HepG2 (cell line): Measurements from ENCODE around the gene IPO5. TPM values are rescaled to one million over a fixed set of nuclear protein-coding genes. Genes with fewer than 3 reads are reported as not detected.
A peak's percentile ranks its signal among the peaks of the same experiment; 100 is the strongest.

Experiments used
- CC2D1A ChIP-seq: sonication (generic); formaldehyde crosslinking; IDR thresholded peaks from 2 replicates; pipeline ENCODE4 v1.8.1; 2023; ENCODE audit warnings: mild to moderate bottlenecking, missing genetic modification reagents
- HDAC6 ChIP-seq: fragments of 200-600 bp; sonication (generic); IDR thresholded peaks from 2 replicates; pipeline ENCODE4 v1.7.0; 2017; ENCODE audit warnings: mild to moderate bottlenecking, antibody characterized with exemption, low read length, low read depth
- KDM5B ChIP-seq: sonication (generic); formaldehyde crosslinking; IDR thresholded peaks from 2 replicates; pipeline ENCODE4 v1.4.0; 2020; ENCODE audit warnings: missing genetic modification reagents, mild to moderate bottlenecking, borderline replicate concordance
- MEIS1 ChIP-seq: sonication (generic); formaldehyde crosslinking; IDR thresholded peaks from 2 replicates; pipeline ENCODE4 v1.9.0; 2021; ENCODE audit warnings: mild to moderate bottlenecking, missing genetic modification reagents, moderate library complexity, borderline replicate concordance
- ZNF121 ChIP-seq: sonication (generic); formaldehyde crosslinking; IDR thresholded peaks from 2 replicates; pipeline ENCODE4 v1.5.0; 2020; ENCODE audit warnings: mild to moderate bottlenecking, missing genetic modification reagents
- ZNF17 ChIP-seq: sonication (generic); formaldehyde crosslinking; IDR thresholded peaks from 2 replicates; pipeline ENCODE4 v1.5.0; 2020; ENCODE audit warnings: mild to moderate bottlenecking, missing genetic modification reagents
- ZNF20 ChIP-seq: sonication (generic); formaldehyde crosslinking; IDR thresholded peaks from 2 replicates; pipeline ENCODE4 v1.4.0; 2020; ENCODE audit warnings: mild to moderate bottlenecking, moderate library complexity, missing genetic modification reagents
- ZNF337 ChIP-seq: sonication (generic); formaldehyde crosslinking; IDR thresholded peaks from 2 replicates; pipeline ENCODE4 v1.5.1; 2020; ENCODE audit warnings: missing genetic modification reagents, low read depth, mild to moderate bottlenecking, borderline replicate concordance
- ZNF709 ChIP-seq: sonication (generic); formaldehyde crosslinking; IDR thresholded peaks from 2 replicates; pipeline ENCODE4 v1.5.0; 2020; ENCODE audit warnings: mild to moderate bottlenecking, missing genetic modification reagents
- polyA plus RNA-seq, 8 experiments: library from polyadenylated mRNA; depleted of rRNA in 3 of 8; stranded (reverse) in 7 of 8; unstranded in 1 of 8; fragments of >200 nt; fragmentation: Illumina TruSeq in 4 of 8; extraction: Trizol in 4 of 8; gene quantifications; 2 replicates each; pipeline versions ENCODE4 v1.2.1 to v1.2.3, GENCODE V29; 2011 to 2016; ENCODE audit warnings: low read depth in 4 of 8, missing spikeins in 1 of 8, mixed read lengths in 1 of 8; ENCODE audit not compliant: insufficient read depth in 1 of 8
- total RNA-seq, 5 experiments: library from RNA; depleted of rRNA; stranded (reverse); fragments of >200 nt; fragmentation: Illumina TruSeq; extraction: Trizol; gene quantifications; 2 replicates each; pipeline ENCODE4 v1.2.3, GENCODE V29; 2016; ENCODE audit warnings: low read depth in 1 of 5
- TF ChIP-seq, protein P1 (sequence below): sonication (generic); formaldehyde crosslinking; IDR thresholded peaks from 2 replicates; pipeline ENCODE4 v1.4.0; 2020; ENCODE audit warnings: mild to moderate bottlenecking, missing genetic modification reagents, borderline replicate concordance
- TF ChIP-seq, protein P2 (sequence below), 2 experiments: IDR thresholded peaks; 2 replicates each; pipeline ENCODE4 v1.6.1; 2011 to 2012; ENCODE audit warnings: low read length in 2 of 2, borderline replicate concordance in 1 of 2, low read depth in 1 of 2, mild to moderate bottlenecking in 1 of 2, moderate library complexity in 1 of 2
- TF ChIP-seq, protein P3 (sequence below): sonication (generic); formaldehyde crosslinking; IDR thresholded peaks from 2 replicates; pipeline ENCODE4 v1.4.0; 2020; ENCODE audit warnings: missing genetic modification reagents
- TF ChIP-seq, protein P4 (sequence below): sonication (generic); formaldehyde crosslinking; IDR thresholded peaks from 2 replicates; pipeline ENCODE4 v1.8.1; 2023; ENCODE audit warnings: missing genetic modification reagents, mild to moderate bottlenecking, borderline replicate concordance
- TF ChIP-seq, protein P5 (sequence below): sonication (generic); formaldehyde crosslinking; IDR thresholded peaks from 2 replicates; pipeline ENCODE4 v1.4.0; 2020; ENCODE audit warnings: mild to moderate bottlenecking, low read depth, missing genetic modification reagents

Gene IPO5
- total and polyA plus RNA-seq, 2 of the 13 experiments (the other 11 are each of a cell fraction or from before 2014, with no cell fraction given) = 155 to 242 TPM

DNA sequence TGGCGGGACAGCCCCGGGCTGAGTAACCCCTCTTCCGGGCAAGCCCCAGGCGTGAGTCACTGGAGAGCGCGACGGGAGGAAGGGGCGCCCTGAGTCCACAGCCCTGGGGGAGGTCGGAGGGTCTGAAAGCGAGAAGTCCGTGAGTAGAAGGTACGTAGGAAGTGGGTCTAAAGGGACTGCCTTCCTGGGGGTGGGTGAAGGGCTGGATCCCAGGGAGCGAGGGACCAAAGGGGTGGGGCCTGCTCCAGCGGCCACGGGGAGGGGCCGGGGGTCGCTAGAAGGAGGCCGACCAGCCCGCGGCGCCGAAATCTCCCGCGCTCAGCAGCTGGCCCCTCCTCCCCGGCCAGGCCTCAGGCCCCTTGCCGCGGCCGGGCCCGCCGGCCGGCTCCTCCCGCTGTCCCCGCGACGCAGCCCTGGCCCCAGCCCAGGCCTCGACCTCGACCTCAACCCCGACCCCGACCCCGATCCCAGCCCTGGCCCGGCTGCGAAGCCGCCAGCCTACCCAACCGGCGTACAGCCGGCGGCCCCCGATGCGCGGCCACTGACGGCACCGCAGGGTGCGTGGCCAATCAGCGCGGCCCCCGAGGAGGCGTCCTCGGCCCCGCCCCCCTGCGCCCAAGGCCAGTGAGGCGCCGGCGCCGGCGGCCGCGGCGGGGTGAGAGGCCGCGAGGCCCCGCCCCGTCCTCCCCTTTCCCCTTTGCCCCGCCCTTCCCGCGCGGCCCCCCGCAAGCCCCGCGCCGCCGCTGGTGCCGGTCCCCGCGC is 22.6 kb downstream of the IPO5 start (continued):
- TF ChIP-seq, protein P1, sequence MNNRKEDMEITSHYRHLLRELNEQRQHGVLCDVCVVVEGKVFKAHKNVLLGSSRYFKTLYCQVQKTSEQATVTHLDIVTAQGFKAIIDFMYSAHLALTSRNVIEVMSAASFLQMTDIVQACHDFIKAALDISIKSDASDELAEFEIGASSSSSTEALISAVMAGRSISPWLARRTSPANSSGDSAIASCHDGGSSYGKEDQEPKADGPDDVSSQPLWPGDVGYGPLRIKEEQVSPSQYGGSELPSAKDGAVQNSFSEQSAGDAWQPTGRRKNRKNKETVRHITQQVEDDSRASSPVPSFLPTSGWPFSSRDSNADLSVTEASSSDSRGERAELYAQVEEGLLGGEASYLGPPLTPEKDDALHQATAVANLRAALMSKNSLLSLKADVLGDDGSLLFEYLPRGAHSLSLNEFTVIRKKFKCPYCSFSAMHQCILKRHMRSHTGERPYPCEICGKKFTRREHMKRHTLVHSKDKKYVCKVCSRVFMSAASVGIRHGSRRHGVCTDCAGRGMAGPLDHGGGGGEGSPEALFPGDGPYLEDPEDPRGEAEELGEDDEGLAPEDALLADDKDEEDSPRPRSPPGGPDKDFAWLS (CRISPR knock-in tag) = no peak
- TF ChIP-seq CC2D1A = no peak
- TF ChIP-seq ZNF709 (CRISPR knock-in tag) = no peak
- TF ChIP-seq, protein P2, sequence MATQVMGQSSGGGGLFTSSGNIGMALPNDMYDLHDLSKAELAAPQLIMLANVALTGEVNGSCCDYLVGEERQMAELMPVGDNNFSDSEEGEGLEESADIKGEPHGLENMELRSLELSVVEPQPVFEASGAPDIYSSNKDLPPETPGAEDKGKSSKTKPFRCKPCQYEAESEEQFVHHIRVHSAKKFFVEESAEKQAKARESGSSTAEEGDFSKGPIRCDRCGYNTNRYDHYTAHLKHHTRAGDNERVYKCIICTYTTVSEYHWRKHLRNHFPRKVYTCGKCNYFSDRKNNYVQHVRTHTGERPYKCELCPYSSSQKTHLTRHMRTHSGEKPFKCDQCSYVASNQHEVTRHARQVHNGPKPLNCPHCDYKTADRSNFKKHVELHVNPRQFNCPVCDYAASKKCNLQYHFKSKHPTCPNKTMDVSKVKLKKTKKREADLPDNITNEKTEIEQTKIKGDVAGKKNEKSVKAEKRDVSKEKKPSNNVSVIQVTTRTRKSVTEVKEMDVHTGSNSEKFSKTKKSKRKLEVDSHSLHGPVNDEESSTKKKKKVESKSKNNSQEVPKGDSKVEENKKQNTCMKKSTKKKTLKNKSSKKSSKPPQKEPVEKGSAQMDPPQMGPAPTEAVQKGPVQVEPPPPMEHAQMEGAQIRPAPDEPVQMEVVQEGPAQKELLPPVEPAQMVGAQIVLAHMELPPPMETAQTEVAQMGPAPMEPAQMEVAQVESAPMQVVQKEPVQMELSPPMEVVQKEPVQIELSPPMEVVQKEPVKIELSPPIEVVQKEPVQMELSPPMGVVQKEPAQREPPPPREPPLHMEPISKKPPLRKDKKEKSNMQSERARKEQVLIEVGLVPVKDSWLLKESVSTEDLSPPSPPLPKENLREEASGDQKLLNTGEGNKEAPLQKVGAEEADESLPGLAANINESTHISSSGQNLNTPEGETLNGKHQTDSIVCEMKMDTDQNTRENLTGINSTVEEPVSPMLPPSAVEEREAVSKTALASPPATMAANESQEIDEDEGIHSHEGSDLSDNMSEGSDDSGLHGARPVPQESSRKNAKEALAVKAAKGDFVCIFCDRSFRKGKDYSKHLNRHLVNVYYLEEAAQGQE (IDR thresholded peaks at IDR 0.05; ENCODE audit: borderline replicate concordance in 1 of 2, low read depth in 1 of 2, low read length in 2 of 2) = peak in 1 of 2 experiments; percentile 7; a peak in 1 of 4 replicates
- TF ChIP-seq, protein P3, sequence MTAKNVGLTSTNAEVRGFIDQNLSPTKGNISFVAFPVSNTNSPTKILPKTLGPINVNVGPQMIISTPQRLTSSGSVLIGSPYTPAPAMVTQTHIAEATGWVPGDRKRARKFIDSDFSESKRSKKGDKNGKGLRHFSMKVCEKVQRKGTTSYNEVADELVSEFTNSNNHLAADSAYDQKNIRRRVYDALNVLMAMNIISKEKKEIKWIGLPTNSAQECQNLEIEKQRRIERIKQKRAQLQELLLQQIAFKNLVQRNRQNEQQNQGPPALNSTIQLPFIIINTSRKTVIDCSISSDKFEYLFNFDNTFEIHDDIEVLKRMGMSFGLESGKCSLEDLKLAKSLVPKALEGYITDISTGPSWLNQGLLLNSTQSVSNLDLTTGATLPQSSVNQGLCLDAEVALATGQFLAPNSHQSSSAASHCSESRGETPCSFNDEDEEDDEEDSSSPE (CRISPR knock-in tag) = peak; percentile 95
- TF ChIP-seq ZNF337 = no peak
- TF ChIP-seq HDAC6 = no peak
- TF ChIP-seq ZNF17 (CRISPR knock-in tag) = no peak
- TF ChIP-seq ZNF121 = no peak
- TF ChIP-seq, protein P4, sequence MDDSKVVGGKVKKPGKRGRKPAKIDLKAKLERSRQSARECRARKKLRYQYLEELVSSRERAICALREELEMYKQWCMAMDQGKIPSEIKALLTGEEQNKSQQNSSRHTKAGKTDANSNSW = no peak
- TF ChIP-seq KDM5B (CRISPR knock-in tag) = peak; percentile 78
- TF ChIP-seq MEIS1 (CRISPR knock-in tag) = no peak
- TF ChIP-seq ZNF20 (CRISPR knock-in tag) = no peak
- TF ChIP-seq, protein P5, sequence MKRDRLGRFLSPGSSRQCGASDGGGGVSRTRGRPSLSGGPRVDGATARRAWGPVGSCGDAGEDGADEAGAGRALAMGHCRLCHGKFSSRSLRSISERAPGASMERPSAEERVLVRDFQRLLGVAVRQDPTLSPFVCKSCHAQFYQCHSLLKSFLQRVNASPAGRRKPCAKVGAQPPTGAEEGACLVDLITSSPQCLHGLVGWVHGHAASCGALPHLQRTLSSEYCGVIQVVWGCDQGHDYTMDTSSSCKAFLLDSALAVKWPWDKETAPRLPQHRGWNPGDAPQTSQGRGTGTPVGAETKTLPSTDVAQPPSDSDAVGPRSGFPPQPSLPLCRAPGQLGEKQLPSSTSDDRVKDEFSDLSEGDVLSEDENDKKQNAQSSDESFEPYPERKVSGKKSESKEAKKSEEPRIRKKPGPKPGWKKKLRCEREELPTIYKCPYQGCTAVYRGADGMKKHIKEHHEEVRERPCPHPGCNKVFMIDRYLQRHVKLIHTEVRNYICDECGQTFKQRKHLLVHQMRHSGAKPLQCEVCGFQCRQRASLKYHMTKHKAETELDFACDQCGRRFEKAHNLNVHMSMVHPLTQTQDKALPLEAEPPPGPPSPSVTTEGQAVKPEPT (CRISPR knock-in tag) = no peak
